Keratinocyte (primary cell): ENCODE results near the gene ADAMTSL1. TPM values are rescaled to one million over a fixed set of nuclear protein-coding genes. Genes with fewer than 3 reads are reported as not detected.

Experiments
- DNase-seq: peaks from one replicate; pipeline ENCODE4 v3.0.0-alpha.2; 2011; ENCODE audit warnings: low read depth, missing footprints, low spot score
- FAIRE-seq: peaks from 2 replicates; lab custom pipeline; 2011; peaks lifted over from hg19 to GRCh38; lab: Jason Lieb, UNC
- H2AFZ ChIP-seq: 2 replicates; pipeline ENCODE4 v1.6.0; 2012; ENCODE audit warnings: low read length, control low read depth, inconsistent platforms; ENCODE audit not compliant: control insufficient read depth
- H3K27ac ChIP-seq: 2 replicates; pipeline ENCODE4 v1.5.1; 2011; ENCODE audit warnings: low read length; ENCODE audit not compliant: control insufficient read depth, insufficient read depth
- H3K27me3 ChIP-seq: 3 replicates; pipeline ENCODE4 v1.6.0; 2011; ENCODE audit warnings: low read length; ENCODE audit not compliant: control insufficient read depth, insufficient read depth; ENCODE audit errors: extremely low read depth
- H3K36me3 ChIP-seq, 2 experiments: 2 replicates in 1 of 2; 3 replicates in 1 of 2; pipeline ENCODE4 v1.5.1; 2011; ENCODE audit warnings: low read length in 2 of 2, mild to moderate bottlenecking in 1 of 2; ENCODE audit not compliant: control insufficient read depth in 2 of 2, insufficient read depth in 2 of 2; ENCODE audit errors: extremely low read depth in 1 of 2
- H3K4me1 ChIP-seq: 3 replicates; pipeline ENCODE4 v1.5.1; 2011; ENCODE audit warnings: low read length; ENCODE audit not compliant: control insufficient read depth, insufficient read depth; ENCODE audit errors: extremely low read depth
- H3K4me2 ChIP-seq: 3 replicates; pipeline ENCODE4 v1.6.0; 2011; ENCODE audit warnings: low read depth, low read length; ENCODE audit not compliant: control insufficient read depth, insufficient read depth; ENCODE audit errors: extremely low read depth
- H3K4me3 ChIP-seq, 3 experiments: fragments of 200-600 bp in 1 of 3; sonication (generic) in 1 of 3; 2 replicates in 2 of 3; 3 replicates in 1 of 3; pipeline ENCODE4 v1.5.1; 2011 to 2016; ENCODE audit warnings: low read length in 3 of 3, mild to moderate bottlenecking in 3 of 3, control low read depth in 2 of 3, inconsistent platforms in 1 of 3, low read depth in 1 of 3, mixed read lengths in 1 of 3, mixed run types in 1 of 3, moderate library complexity in 1 of 3; ENCODE audit not compliant: control insufficient read depth in 2 of 3, insufficient read depth in 2 of 3; ENCODE audit errors: extremely low read depth in 1 of 3
- H3K79me2 ChIP-seq: 2 replicates; pipeline ENCODE4 v1.6.0; 2012; ENCODE audit warnings: low read length; ENCODE audit not compliant: control insufficient read depth, insufficient read depth
- H3K9ac ChIP-seq: 3 replicates; pipeline ENCODE4 v1.6.0; 2011; ENCODE audit warnings: low read length; ENCODE audit not compliant: control insufficient read depth, insufficient read depth; ENCODE audit errors: extremely low read depth
- H3K9me1 ChIP-seq: 3 replicates; pipeline ENCODE4 v1.6.0; 2011; ENCODE audit warnings: low read length; ENCODE audit not compliant: control insufficient read depth, insufficient read depth; ENCODE audit errors: extremely low read depth
- H3K9me3 ChIP-seq: 2 replicates; pipeline ENCODE4 v1.5.1; 2012; ENCODE audit warnings: low read depth, low read length; ENCODE audit not compliant: control insufficient read depth
- H4K20me1 ChIP-seq: 3 replicates; pipeline ENCODE4 v1.6.0; 2011; ENCODE audit warnings: low read length; ENCODE audit not compliant: control insufficient read depth, insufficient read depth; ENCODE audit errors: extremely low read depth
- EZH2 ChIP-seq: IDR thresholded peaks from one replicate; pipeline ENCODE4 v1.6.1; 2012; ENCODE audit warnings: inconsistent platforms, mild to moderate bottlenecking, low read length, moderate library complexity
- dilution Hi-C: fragments of 300-500 bp; cut with MboI; formaldehyde crosslinking; loops from one replicate; pipeline ENCODE4 v1.7.0; 2020; ENCODE audit warnings: low sequenced_read_pairs; ENCODE audit not compliant: extremely low pct_ligation_motif_present
- polyA plus RNA-seq, 5 experiments: library from polyadenylated mRNA; depleted of rRNA in 3 of 5; stranded (reverse) in 3 of 5; stranded (forward) in 1 of 5; unstranded in 1 of 5; fragments of >200 nt; gene quantifications; 1 replicate in 1 of 5; 2 replicates in 3 of 5; 3 replicates in 1 of 5; pipeline versions ENCODE4 v1.2.1 to v1.2.3, GENCODE V29; 2011 to 2012; ENCODE audit warnings: missing spikeins in 2 of 5, low read depth in 1 of 5, low replicate concordance in 1 of 5
- TF ChIP-seq, protein P1 (sequence below), 3 experiments: IDR thresholded peaks in 1 of 3; conservative IDR thresholded peaks in 1 of 3; optimal IDR thresholded peaks in 1 of 3; 2 replicates in 2 of 3; 3 replicates in 1 of 3; pipeline versions ENCODE3 to v1.5.1; 2011; ENCODE audit warnings: low read length in 3 of 3, mild to moderate bottlenecking in 3 of 3, moderate library complexity in 2 of 3, control low read depth in 1 of 3, inconsistent platforms in 1 of 3; ENCODE audit not compliant: insufficient read depth in 2 of 3; ENCODE audit errors: extremely low read depth in 1 of 3

The ADAMTSL1 gene
- polyA plus RNA-seq, 1 donor (not counting 4 experiments of a cell fraction or from before 2014, with no cell fraction given): 1.1 TPM

DNA sequence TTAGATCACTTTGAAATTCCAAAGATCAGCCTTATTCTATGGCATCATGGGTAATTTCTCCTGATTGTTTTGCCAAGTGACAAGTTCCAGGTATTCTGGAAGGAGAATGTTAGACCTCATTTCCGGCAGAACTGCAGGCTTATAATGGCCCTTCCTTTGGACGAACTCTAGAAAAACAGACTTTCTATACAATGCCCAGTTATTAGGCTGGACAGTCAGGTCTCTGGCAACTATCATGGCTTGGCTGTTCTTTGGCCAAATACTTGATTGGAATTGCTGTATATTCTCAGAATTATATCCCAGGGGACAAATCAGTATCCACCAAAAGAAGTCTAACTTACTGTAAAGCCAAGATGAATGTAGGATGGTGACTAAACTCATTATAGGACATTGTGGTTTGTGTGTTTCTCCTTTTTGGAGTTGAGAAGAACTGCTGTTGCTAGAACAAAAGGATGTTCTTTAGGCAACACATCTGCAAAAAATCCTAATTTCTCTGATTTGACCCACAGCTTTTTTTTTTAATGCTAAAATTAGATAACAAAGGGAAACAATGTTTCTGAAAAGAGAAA, 69.0 kb downstream of the ADAMTSL1 start:
- Histone ChIP-seq H3K9ac (no peak overlapping the region), H3K79me2 (no peaks in the 10 kb centered on the region)
- dilution Hi-C loops: no loop called here

DNA sequence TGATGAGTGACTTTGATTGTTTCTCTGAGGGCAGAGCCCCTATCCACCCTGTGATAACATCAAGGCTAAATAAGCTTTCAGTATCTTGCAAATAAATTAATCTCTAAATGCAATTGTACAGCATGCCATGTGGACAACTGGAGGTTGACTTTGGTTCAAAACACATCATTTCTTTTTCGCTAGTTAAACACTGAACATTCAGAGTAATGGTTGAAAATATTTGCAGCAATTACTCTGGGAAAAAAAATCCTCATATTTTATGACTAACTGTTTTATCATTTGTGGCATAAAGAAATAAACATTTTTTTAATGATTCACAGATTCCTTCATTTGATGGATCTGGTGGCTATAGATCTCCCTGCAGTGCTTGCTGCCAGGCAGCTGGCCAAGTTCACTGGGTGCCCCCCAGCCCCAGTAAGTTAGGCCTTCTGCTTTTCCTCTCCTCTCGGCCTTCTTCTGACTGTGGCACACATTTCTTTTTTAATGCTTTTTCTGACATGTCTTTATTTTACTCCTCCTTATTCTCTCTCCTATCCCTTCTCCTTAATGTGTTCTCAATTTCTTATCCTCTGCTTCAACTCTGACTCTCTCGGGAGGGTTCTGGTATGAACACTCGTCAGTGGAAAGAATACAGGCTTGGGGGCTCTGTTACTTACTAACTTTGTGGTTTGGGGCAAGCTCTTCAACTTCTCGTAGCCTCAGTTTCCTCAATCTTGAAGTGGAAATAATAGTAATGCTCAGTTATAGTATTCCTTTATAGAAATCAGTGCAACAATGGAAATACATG, 69.6 kb downstream of the ADAMTSL1 start:
- no peak overlapping the region for H3K27ac ChIP-seq
- TF ChIP-seq, protein P1, sequence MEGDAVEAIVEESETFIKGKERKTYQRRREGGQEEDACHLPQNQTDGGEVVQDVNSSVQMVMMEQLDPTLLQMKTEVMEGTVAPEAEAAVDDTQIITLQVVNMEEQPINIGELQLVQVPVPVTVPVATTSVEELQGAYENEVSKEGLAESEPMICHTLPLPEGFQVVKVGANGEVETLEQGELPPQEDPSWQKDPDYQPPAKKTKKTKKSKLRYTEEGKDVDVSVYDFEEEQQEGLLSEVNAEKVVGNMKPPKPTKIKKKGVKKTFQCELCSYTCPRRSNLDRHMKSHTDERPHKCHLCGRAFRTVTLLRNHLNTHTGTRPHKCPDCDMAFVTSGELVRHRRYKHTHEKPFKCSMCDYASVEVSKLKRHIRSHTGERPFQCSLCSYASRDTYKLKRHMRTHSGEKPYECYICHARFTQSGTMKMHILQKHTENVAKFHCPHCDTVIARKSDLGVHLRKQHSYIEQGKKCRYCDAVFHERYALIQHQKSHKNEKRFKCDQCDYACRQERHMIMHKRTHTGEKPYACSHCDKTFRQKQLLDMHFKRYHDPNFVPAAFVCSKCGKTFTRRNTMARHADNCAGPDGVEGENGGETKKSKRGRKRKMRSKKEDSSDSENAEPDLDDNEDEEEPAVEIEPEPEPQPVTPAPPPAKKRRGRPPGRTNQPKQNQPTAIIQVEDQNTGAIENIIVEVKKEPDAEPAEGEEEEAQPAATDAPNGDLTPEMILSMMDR (optimal IDR thresholded peaks at IDR 0.05 in 1 of 3, IDR thresholded peaks at IDR 0.05 in 1 of 3, conservative IDR thresholded peaks at IDR 0.05 in 1 of 3; ENCODE audit: extremely low read depth in 1 of 3, insufficient read depth in 2 of 3, low read length in 3 of 3): no peak
- TF ChIP-seq EZH2: no peak
- H3K4me1 ChIP-seq: peaks cover 23% of the 10 kb centered on the region
- peak overlapping the region; percentile 32 for H3K4me2 ChIP-seq
- no peaks in the 10 kb centered on the region for H4K20me1 ChIP-seq
- no peak overlapping the region for H3K9ac ChIP-seq
- dilution Hi-C loops: no loop called here
- DNase-seq: no peak
- no peak overlapping the region for H2AFZ ChIP-seq
- H3K36me3 ChIP-seq: no peaks in the 10 kb centered on the region
- H3K9me1 ChIP-seq: no peaks in the 10 kb centered on the region
- peak; percentile 43 for FAIRE-seq
- no peaks in the 10 kb centered on the region for H3K27me3 ChIP-seq
- no peaks in the 10 kb centered on the region for H3K79me2 ChIP-seq
- H3K9me3 ChIP-seq: no peaks in the 10 kb centered on the region
- H3K4me3 ChIP-seq: peak overlapping the region in 1 of 3 experiments; percentile 14

More for the DNA sequence above, 69.0 kb downstream of the ADAMTSL1 start:
- Histone ChIP-seq H3K4me2 (peak overlapping the region; percentile 32), H3K9me1 (no peaks in the 10 kb centered on the region), H3K36me3 (no peaks in the 10 kb centered on the region), H3K27ac (no peak overlapping the region), H2AFZ (no peak overlapping the region), H3K4me3 (peak overlapping the region in 1 of 3 experiments; percentile 14), H3K27me3 (no peaks in the 10 kb centered on the region), H3K9me3 (no peaks in the 10 kb centered on the region), H3K4me1 (peaks cover 23% of the 10 kb centered on the region), H4K20me1 (no peaks in the 10 kb centered on the region)
- DNase-seq (no peak), FAIRE-seq (peak; percentile 58)
- TF ChIP-seq, protein P1 (optimal IDR thresholded peaks at IDR 0.05 in 1 of 3, IDR thresholded peaks at IDR 0.05 in 1 of 3, conservative IDR thresholded peaks at IDR 0.05 in 1 of 3; ENCODE audit: extremely low read depth in 1 of 3, insufficient read depth in 2 of 3, low read length in 3 of 3): no peak
- TF ChIP-seq EZH2: no peak
